ENCODE measurements around the gene CFAP206.

- no peak for TF ChIP-seq SP1 (IDR thresholded peaks at IDR 0.05)
- no peak for TF ChIP-seq TARDBP (IDR thresholded peaks at IDR 0.05)
- TF ChIP-seq BHLHE40 (IDR thresholded peaks at IDR 0.05; ENCODE audit: borderline replicate concordance) = no peak
- TF ChIP-seq ELF4 (IDR thresholded peaks at IDR 0.05) = no peak
- no peak for TF ChIP-seq FOXM1 (IDR thresholded peaks at IDR 0.05; ENCODE audit: borderline replicate concordance)
- no peak for TF ChIP-seq SUZ12 (IDR thresholded peaks at IDR 0.05)
- TF ChIP-seq L3MBTL2 (conservative IDR thresholded peaks at IDR 0.05) = no peak
- TF ChIP-seq NFRKB (IDR thresholded peaks at IDR 0.05) = no peak
- TF ChIP-seq PKNOX1 (IDR thresholded peaks at IDR 0.05) = no peak
- TF ChIP-seq HDGF (IDR thresholded peaks at IDR 0.05; ENCODE audit: borderline replicate concordance) = no peak
- no peak for TF ChIP-seq FOXK2 (IDR thresholded peaks at IDR 0.05)
Observed at GRCh38 chr6:87407901-87408720, at the start of gene CFAP206.
